Right atrium auricular region (tissue), 2 donors: ENCODE data around the gene CD83. TPM values are rescaled to one million over a fixed set of nuclear protein-coding genes. Genes with fewer than 3 reads are reported as not detected.
A peak's percentile ranks its signal among the peaks of the same experiment; 100 is the strongest.

Experiments used
- DNase-seq: peaks from one replicate; pipeline ENCODE4 v3.0.0-alpha.2; 2019; ENCODE audit warnings: low spot score
- H3K27ac ChIP-seq, 2 donors: fragments of 200-600 bp; sonication (generic); 1 replicate in 1 of 2; 2 replicates in 1 of 2; pipeline ENCODE4 v1.5.1; 2016 to 2019
- H3K27me3 ChIP-seq, 2 donors: fragments of 200-600 bp; sonication (generic); one replicate each; pipeline versions ENCODE4 v1.5.1 to v1.6.0; 2017 to 2019
- H3K36me3 ChIP-seq: fragments of 200-600 bp; sonication (generic); one replicate; pipeline ENCODE4 v1.5.1; 2016
- H3K4me1 ChIP-seq, 2 donors: fragments of 200-600 bp; sonication (generic); one replicate each; pipeline versions ENCODE4 v1.5.1 to v1.6.0; 2017 to 2019
- H3K4me3 ChIP-seq, 2 donors: fragments of 200-600 bp; sonication (generic); 1 replicate in 1 of 2; 2 replicates in 1 of 2; pipeline ENCODE4 v1.5.1; 2017 to 2019; ENCODE audit warnings: mild to moderate bottlenecking in 1 of 2, moderate library complexity in 1 of 2
- H3K9me3 ChIP-seq, 2 donors: fragments of 200-600 bp; sonication (generic); one replicate each; pipeline ENCODE4 v1.5.1; 2019
- total RNA-seq, 2 donors: library from RNA; depleted of rRNA; stranded (reverse); fragments of >200 nt; gene quantifications; one replicate each; pipeline ENCODE4 v1.1.0, GENCODE V29; 2016
- TF ChIP-seq, protein P1 (sequence below), 2 donors: fragments of 200-600 bp; sonication (generic); IDR thresholded peaks; one replicate each; pipeline ENCODE4 v1.5.1; 2019; ENCODE audit warnings: antibody characterized with exemption in 2 of 2

The CD83 gene
- total RNA-seq, 2 donors from 2014 or later, result 1.7 to 2.1 TPM

DNA sequence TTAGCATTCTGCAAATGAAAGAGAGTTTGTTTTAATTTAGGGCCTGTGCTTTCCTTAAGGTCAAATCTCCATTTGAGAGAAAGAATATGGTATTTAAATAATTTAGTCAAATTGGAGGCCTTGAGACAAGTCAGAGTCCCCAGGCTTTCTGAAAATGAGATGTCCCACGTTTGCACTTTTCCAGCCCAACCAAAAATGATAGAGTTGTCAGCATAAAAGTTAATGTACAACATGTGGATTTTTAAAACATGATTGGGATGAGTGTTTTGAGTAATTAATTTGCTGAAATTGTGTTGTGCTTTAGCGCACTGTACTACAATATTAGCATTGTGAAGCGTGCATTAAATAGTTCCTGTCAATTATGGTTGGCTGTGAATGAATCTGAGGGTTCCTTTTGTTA lies 10.0 kb downstream of the CD83 start:
- no peak for DNase-seq
- Histone ChIP-seq H3K9me3 (no peaks in the 10 kb centered on the region), H3K4me1 (peaks cover 0 to 5% of the 10 kb centered on the region in 2 donors), H3K27me3 (no peaks in the 10 kb centered on the region), H3K36me3 (no peaks in the 10 kb centered on the region), H3K4me3 (no peak overlapping the region), H3K27ac (no peak overlapping the region)
- TF ChIP-seq, protein P1, sequence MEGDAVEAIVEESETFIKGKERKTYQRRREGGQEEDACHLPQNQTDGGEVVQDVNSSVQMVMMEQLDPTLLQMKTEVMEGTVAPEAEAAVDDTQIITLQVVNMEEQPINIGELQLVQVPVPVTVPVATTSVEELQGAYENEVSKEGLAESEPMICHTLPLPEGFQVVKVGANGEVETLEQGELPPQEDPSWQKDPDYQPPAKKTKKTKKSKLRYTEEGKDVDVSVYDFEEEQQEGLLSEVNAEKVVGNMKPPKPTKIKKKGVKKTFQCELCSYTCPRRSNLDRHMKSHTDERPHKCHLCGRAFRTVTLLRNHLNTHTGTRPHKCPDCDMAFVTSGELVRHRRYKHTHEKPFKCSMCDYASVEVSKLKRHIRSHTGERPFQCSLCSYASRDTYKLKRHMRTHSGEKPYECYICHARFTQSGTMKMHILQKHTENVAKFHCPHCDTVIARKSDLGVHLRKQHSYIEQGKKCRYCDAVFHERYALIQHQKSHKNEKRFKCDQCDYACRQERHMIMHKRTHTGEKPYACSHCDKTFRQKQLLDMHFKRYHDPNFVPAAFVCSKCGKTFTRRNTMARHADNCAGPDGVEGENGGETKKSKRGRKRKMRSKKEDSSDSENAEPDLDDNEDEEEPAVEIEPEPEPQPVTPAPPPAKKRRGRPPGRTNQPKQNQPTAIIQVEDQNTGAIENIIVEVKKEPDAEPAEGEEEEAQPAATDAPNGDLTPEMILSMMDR (IDR thresholded peaks at IDR 0.05), result no peak

DNA sequence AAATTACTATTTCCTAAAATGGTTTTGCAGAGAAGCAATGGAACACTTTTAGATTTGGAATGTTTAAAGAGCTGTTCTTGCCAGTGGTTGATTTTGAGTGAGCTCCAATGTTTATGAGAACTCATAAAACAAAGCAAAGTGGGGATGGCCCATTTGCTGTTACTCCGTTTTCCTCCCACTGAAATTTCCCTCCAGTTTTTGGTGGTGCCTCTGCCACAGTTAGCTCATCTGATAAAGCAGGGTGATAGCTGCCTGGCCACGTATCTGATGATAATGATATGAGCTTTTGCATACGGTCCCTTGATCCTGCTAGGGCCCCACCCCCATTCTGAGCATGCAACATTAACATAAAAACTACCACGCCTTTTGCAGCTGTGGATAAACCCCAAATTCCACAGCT lies 10.4 kb downstream of the CD83 start:
- Histone ChIP-seq H3K36me3 (no peaks in the 10 kb centered on the region), H3K27ac (no peak overlapping the region), H3K27me3 (no peaks in the 10 kb centered on the region), H3K4me3 (no peak overlapping the region), H3K4me1 (peaks cover 0 to 5% of the 10 kb centered on the region in 2 donors), H3K9me3 (no peaks in the 10 kb centered on the region)
- no peak for DNase-seq
- TF ChIP-seq, protein P1 (IDR thresholded peaks at IDR 0.05), result no peak

DNA sequence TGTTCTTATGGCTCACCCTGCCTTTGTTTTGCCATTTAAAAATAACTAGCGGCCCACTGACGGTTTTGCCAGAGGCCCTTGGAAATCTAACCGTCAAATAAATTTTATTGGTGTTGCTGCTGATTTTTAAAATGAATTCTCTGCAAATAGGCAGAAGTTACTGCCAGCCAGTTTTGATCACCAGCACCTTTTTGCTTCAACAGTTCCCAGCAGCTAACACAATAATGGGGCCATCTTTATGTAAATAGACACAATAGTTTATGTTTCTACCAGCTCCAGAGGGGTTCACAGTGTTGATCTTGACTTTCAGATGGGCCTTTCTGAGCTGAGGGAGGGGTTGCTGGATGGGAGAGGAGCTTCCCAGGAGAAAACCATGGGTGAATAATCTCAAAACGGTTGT lies 11.2 kb downstream of the CD83 start:
- H3K27me3 ChIP-seq, result no peaks in the 10 kb centered on the region
- no peaks in the 10 kb centered on the region for H3K36me3 ChIP-seq
- H3K9me3 ChIP-seq, result no peaks in the 10 kb centered on the region
- H3K4me1 ChIP-seq, result peaks cover 0 to 5% of the 10 kb centered on the region in 2 donors
- H3K27ac ChIP-seq, result no peak overlapping the region
- no peak for DNase-seq
- H3K4me3 ChIP-seq, result no peak overlapping the region
- TF ChIP-seq, protein P1 (IDR thresholded peaks at IDR 0.05), result no peak

DNA sequence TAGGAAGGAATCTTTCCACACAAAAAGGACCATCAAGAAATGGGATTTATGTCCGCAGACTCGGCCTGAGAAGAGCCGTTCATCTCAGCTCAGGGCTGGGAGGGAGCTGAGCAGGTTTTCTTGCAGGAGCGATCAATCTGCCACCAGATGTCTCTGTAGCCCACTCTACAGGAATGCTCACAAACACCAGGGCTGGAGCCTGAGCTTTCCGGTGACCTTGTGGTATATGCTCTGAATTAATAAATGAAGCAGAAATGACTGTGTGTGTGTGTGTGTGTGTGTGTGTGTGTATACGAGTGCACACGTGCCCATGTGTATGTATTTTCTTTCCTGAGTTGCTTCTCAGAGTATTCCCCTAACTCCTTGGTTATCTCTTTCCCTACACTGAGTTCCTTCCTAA lies 12.0 kb downstream of the CD83 start:
- Histone ChIP-seq H3K4me3 (no peak overlapping the region), H3K36me3 (no peaks in the 10 kb centered on the region), H3K9me3 (no peaks in the 10 kb centered on the region), H3K27me3 (no peaks in the 10 kb centered on the region), H3K27ac (no peak overlapping the region), H3K4me1 (peaks cover 0 to 5% of the 10 kb centered on the region in 2 donors)
- no peak for DNase-seq
- TF ChIP-seq, protein P1 (IDR thresholded peaks at IDR 0.05), result peak in 1 of 2 donors; percentile 78

DNA sequence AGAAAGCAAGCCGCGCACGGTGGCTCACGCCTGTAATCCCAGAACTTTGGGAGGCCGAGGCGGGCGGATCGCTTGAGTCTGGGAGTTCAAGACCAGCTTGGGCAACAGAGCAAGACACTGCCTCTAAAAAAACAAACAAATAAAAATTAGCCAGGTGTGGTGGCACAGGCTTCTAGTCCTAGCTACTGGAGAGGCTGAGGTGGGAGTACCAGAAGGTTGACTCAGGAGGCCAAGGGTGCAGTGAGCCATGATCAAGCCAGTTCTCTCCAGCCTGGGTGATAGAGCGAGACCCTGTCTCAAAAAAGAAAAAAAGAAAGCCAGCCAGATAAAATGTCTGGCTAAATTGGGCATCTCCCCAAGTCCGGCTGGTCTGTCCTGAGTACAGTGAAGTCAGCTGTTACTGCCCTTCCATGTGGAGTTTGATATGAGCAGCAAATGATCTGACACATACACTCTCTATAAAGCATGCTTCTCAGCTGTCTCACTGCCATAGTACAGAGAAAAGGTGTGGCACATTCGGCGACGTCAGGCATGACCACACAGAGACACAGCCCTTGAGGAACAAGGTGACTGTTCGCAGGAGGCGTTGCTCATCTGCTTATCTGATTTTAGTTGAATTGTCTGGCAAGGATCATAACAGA lies 13.0 kb downstream of the CD83 start:
- no peaks in the 10 kb centered on the region for H3K27me3 ChIP-seq
- TF ChIP-seq, protein P1 (IDR thresholded peaks at IDR 0.05), result no peak
- H3K4me1 ChIP-seq, result peaks cover 0 to 5% of the 10 kb centered on the region in 2 donors
- H3K27ac ChIP-seq, result no peak overlapping the region
- H3K36me3 ChIP-seq, result no peaks in the 10 kb centered on the region
- H3K9me3 ChIP-seq, result no peaks in the 10 kb centered on the region
- no peak overlapping the region for H3K4me3 ChIP-seq
- no peak for DNase-seq

DNA sequence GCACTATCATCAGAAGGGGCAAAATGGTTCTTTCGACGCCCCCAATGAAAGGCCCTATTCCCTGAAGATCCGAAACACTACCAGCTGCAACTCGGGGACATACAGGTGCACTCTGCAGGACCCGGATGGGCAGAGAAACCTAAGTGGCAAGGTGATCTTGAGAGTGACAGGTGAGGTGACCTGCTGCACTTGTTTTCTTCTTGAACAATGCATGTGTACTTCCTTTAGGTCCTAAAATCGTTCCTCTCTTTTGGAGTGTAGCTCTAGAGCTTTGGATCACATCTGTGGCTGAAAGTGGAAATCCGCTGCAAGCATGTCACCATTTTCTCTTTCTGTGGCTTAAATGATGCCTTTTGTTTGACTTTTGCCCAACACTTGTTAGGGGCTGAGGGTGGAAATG lies 14.0 kb downstream of the CD83 start:
- TF ChIP-seq, protein P1 (IDR thresholded peaks at IDR 0.05), result no peak
- no peak for DNase-seq
- Histone ChIP-seq H3K4me1 (peaks cover 0 to 5% of the 10 kb centered on the region in 2 donors), H3K27ac (no peak overlapping the region), H3K4me3 (no peak overlapping the region), H3K27me3 (no peaks in the 10 kb centered on the region), H3K9me3 (no peaks in the 10 kb centered on the region), H3K36me3 (no peaks in the 10 kb centered on the region)
